GM19351 (cell line): ENCODE results near the gene IGF1R.

Experiments
- ATAC-seq: cut with Tn5 transposase; IDR thresholded peaks from one replicate; pipeline ENCODE4 v1.9.1; 2021; ENCODE audit warnings: mild to moderate bottlenecking, moderate library complexity; ENCODE audit not compliant: unreplicated experiment

IGF1R gene

DNA sequence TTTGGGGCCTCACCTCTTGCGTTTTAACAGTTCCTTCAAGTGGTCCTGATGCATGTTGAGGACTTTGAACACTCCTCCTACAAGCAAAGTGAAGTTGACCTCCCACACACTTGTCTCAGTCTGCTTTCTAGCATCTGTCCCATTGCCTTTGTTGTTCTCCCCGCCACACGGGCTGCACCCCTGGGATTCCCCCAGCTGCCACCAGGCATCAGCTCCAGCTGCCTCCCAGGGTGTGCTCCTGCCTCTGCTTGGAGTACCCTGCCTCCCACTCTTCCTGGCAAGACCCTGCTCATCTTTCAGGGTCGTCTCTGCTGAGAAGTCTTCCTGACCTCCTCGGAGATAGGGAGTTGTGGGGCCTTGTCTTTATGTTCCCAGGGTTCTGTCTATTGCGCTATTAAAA is 52.2 kb downstream of the IGF1R start:
- no peak for ATAC-seq

- ATAC-seq, result no peak
These were observed 54.9 kb downstream of the IGF1R start for GRCh38 chr15:98703126-98703685.

DNA sequence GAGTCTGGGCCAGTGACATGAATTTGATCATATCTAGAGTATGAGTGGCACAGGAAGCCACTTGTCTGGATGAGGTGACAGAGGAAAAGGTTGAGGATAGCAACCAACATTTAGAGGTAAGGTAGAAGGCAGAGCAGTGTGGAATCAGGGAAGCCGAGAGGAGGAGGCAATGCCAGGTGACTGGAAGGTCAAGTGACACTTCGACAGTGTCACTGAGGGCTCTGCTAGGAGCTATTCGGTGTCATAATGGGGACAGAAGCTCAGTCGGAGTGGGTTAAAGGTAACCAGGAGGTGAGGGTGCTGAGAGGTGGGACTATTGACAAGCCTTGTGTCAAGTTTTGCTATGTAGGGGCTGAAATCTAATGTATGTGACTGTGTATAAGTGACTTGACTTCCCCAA is 56.7 kb downstream of the IGF1R start:
- no peak for ATAC-seq

DNA sequence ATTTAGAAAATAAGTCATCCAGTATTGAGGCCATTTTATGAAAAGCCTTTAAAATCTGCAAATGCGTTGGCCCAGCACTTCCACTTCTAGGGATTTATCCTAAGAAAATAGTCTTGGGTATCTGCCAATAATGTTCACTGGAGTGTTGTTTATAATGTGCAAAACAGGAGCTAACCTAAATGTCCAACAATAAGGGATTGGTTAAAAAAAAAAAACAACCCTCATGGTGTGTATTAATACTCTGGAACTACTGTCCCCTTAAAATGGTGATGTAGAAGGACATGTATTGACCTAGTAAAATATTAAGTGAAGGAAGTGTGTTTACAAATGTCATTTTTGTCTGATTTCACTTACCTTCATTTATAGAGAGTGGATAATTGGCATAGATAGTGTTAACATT is 58.0 kb downstream of the IGF1R start:
- no peak for ATAC-seq

- no peak for ATAC-seq
These were observed 58.6 kb downstream of the IGF1R start for GRCh38 chr15:98706986-98707385.

DNA sequence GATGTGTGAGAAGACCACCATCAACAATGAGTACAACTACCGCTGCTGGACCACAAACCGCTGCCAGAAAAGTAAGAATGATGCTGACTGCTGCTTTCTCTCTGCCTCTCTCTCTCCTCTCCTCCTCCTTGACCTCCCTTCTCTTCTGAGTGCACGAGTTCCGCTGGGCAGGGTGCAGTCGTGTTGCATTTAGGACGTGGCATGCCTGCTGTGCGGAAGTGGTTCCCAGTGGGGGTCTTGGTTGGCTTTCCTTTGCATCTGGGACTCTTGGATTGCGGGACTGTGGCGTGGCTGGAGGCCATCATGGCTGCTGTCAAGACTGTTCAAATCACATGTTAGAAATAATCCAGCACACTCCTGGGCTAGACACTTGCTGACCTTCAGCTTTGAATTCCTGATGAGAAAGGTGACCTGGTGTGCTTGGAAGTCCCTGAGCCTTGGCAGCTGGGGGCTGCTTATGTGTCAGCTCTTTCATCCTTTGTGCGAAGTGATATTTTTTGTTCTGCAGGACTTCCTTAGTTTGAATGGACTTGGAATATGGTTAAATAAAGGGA is 59.8 kb downstream of the IGF1R start:
- no peak for ATAC-seq

DNA sequence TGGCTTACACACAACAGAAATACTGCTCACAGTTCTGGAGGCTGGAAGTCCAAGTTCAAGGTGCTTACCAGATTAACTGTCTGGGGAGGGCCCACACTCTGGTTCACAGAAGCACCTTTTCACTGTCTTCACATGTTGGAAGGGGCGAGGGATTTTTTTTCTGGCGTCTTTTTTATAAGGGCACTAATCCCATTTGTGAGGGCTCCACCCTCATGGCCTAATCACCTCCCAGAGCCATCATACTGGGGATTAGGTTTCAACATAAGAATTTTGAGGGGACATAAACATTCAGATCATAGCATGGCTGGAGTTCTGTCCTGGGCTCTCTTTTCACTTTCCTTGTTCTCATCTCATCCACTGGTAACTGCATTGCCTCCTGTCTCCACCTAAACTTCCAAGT is 63.5 kb downstream of the IGF1R start:
- no peak for ATAC-seq

DNA sequence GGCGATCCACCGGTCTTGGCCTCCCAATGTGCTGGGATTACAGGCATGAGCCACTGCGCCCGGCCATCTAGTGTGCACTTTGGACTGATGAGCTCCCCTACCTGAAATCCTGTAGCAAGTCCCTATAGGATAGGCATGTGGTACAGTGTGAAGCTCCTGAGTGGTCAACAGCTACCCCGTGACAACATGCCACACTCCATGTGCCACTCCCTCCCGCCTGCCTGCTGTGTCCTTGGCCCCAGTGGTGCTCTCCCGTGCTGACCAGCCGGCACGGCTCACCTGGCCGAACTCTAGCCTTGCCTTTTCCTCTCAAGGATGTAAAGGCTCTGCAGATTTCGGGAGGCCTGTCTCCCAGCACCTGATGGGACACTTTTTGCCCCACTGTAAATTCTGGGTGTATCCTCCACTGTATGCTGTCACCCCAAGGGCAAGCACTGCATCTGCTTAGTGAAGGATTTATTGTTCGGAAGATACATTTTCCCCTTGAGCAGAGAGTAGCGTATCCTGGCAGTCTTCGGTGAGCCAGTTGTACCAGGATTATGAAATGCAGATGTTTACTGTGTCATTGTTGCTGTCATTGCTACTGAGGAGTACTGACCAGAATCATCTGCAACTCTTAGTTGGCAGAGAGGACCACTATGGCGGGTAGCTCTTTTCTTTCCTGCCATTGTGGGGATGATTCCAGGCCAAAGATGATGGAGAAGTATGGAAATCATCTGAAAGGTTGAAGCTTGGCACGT is 64.7 kb downstream of the IGF1R start:
- no peak for ATAC-seq

- peak; percentile 78 for ATAC-seq
These were observed 65.3 kb downstream of the IGF1R start for GRCh38 chr15:98713585-98714001.

- no peak for ATAC-seq
These were observed 66.6 kb downstream of the IGF1R start for GRCh38 chr15:98714922-98715321.

DNA sequence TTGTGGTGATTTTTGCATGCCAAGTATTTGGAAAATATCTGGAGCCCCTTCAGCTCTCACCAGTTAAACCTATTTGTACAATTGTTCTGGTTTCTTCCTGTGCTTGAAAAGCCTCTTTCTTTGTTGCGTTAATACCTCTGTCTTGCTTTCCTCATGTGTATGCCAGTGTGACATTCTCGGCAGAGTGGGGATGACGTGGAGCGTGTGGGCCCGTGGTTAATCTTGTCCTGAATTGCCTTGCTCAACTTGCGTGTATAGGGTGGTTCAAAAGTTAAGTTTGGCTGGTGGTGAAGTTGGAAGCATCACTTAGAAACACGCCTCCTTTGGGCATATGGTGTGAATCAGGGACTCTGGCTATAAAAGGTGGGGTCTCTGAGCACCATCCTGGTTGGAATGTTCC is 67.1 kb downstream of the IGF1R start:
- no peak for ATAC-seq

DNA sequence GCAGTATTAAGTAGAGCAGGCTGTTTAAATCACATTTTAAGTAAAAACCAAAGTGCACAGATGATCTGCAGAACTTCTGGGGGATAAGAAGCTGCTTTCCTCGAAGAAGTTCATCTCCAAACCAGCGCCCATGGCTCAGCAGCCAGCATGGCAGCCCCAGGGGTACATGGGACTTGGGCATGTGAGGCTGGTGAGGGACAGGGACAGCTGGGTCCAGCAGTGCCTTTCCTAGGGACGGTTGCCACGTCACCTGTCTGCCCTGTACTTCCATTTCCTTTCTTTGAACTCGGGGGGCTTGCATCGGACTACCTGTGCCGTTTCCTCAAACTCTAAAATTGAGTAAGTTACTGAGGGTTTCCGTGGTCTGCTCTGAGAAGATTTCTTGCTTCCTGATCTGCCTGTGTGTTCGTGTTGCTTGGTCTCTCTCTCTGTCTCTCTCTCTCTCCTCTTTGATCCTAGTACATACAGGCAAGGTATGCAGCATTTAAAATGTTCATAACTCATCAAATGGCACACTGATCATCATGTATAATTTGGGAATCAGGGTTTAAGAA is 67.6 kb downstream of the IGF1R start:
- ATAC-seq, result no peak

- ATAC-seq, result no peak
These were observed 69.0 kb downstream of the IGF1R start for GRCh38 chr15:98717371-98717770.

- no peak for ATAC-seq
These were observed 69.6 kb downstream of the IGF1R start for GRCh38 chr15:98717942-98718341.

- no peak for ATAC-seq
These were observed 70.2 kb downstream of the IGF1R start for GRCh38 chr15:98718426-98719136.

DNA sequence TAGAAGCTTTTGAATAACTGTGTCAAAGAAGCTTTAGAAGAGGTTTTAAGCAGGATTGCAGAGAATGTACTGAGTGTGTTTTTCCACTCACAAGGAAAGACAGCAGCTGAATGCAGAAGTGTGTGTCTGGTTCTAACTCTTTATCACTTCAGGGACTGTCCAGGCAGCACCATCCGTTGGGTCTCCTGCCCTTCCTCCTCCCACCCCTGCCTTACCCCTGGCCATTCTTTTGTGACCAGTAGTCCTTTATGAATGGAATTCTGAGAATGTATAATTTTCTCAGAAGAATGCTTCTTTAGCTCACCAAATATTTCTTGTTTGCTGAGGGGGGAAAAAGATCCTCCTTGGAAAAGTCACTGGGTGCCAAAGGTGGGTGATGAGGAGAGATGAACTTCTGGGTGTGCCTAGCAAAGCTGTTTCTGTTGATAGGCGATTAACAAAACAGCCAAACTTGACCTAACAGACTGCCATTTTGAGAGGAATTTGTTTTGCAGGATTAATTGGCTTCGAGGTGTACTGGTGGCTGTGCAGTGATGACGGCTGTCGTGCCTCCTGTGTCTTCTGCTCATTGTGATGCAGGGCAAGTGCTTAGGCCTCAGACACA is 70.9 kb downstream of the IGF1R start:
- no peak for ATAC-seq

DNA sequence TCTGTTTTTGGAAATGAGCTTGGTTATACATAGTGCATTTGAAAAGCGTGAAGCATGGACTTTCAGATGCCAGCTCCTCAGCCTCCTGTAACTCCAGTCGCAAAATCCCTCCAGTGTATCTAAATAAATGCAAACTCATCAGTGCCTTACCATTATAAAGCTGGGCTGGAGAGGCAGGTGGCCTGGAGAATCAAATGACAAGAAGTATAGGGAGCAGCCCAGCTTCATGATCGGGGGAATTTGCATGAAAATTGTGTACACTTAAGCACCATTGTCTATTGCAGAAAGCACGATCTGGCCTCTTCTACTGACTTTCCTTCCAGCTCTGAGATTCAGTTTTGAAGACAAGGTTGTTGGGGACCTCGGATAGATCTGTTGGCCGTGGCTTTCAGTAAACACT is 71.7 kb downstream of the IGF1R start:
- no peak for ATAC-seq

DNA sequence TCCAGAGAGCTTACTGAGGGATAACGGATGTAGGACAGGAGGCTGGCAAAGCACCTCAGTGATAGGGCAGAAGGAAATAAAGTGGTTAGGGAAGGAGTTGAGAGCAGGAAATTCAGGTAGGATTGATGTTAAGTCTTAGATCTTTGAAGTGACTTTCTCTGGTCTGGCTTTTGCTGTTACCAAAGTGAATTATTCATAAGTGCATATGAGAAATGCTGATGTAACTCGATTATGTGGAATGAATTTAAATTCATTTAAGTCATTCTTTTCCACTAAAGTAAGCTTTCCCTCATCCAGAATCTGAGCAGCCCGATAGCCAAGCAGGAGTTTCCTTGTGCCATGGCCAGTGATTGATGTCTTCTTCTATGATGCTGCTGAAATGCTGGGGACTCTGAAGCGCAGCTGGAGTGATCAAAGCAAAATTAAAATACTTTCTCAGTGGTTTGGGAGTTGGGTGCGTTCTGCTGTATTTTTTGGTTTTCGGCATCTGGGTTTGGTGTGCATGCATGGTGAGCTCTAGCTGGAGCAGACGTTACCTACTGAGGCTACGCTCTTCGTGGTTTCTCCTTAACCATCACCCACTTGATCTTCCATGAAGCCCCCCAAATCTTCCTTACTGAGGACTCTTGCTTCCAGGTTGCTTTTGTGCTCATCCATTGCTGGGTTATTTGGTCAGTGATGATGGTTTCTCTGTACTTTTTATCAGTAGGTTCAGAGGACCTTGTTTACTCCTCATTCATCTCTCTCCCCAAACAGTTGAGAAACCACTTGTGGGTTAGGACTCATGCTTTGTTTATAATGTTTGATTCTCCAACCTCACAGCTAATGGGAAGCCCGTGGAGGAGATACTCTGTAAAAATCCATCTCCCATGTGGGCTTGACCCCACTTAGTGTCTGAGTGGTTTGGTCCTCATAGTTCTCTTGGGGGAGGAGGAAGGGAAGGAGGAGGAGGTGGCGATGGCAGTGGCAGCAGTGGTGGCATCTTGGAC is 72.5 kb downstream of the IGF1R start:
- no peak for ATAC-seq

DNA sequence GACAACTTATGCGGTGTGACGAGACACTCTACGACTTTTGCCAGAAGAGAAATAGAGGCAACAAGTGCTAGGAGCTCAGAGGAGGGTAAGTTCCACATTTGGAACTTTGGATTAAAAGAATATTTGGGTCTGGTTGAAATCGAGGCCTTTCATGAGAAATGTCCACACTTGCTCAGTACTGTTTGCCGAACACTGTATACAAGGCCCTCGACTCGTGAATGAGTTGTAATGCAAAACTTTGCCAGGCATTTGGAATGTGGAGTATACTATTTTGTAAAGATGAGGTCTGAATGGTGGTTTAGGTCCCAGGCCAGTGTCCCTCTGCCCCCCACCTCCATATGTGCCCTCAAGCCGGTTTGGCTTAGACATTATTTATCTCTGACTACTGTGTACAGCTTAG is 73.9 kb downstream of the IGF1R start:
- no peak for ATAC-seq

- ATAC-seq, result no peak
These were observed 74.3 kb downstream of the IGF1R start for GRCh38 chr15:98722645-98723044.
